Astrocyte of the cerebellum (primary cell): ENCODE results near the gene CAMTA1.

Experiments
- DNase-seq: peaks from one replicate; pipeline ENCODE4 v3.0.0-alpha.2; 2011; ENCODE audit warnings: low read depth
- H3K4me3 ChIP-seq: 2 replicates; pipeline ENCODE4 v1.5.1; 2011; ENCODE audit warnings: mild to moderate bottlenecking, low read depth, low read length, moderate library complexity
- CTCF ChIP-seq: IDR thresholded peaks from 2 replicates; pipeline ENCODE4 v1.5.1; 2012; ENCODE audit warnings: low read length, low read depth, moderate library complexity, mild to moderate bottlenecking; ENCODE audit errors: missing control alignments
- in situ Hi-C: cut with HindIII; loops from 2 replicates; pipeline ENCODE4 v1.10.0; 2017; ENCODE audit warnings: low sequenced_read_pairs

CAMTA1 gene

DNA sequence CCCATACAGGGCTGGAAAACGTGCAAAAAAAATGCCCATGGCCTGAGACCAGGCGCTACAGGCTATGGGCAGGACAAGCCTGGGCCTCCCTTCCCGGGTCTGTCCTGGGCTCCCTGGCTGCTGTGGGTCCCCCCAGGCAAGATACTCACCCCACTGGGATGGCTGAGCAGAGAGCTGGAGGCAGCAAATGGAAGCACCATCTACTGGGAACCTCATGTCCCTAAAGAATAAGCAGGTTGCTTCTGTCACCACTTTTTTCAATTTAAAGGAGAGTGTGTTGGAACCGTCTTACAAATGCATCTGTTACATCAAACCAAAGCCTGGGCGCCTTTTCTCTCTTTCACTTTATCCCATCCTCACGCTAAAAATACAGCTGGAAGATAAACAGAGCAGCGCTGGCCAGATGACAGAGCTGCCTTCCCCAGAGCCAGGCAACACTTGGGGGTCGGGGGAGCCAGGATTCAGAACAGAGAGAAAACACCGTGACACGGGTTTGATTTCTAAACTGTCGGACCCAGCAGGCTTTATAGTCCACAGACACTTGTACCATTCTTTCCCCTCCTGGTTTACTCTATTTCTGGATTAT, 723.8 kb downstream of the CAMTA1 start:
- no peak overlapping the region for H3K4me3 ChIP-seq
- in situ Hi-C loops: no loop called here
- no peak for TF ChIP-seq CTCF
- no peak for DNase-seq

DNA sequence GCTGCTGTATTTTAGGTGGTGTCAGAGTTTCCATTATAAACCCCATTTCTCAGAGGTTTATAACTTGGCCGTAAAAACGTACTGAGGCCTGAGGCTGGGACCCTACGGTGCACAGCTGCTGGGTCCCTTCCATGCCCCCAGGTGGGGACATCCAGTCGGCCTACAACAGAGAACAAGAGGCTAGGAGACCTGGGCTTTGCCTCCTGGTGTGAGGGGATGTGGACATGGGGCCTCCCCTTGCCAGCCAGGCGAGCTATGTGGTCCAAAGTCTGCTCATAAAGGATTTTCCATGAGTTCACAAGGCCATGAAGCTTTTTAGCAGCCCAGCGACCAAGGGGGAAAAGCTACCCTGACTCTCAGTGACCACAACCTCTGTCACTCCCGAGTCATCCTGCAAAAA, 724.3 kb downstream of the CAMTA1 start:
- no peak overlapping the region for H3K4me3 ChIP-seq
- no peak for TF ChIP-seq CTCF
- no peak for DNase-seq
- in situ Hi-C loops: no loop called here

- no peak for TF ChIP-seq CTCF
- no peak for DNase-seq
- in situ Hi-C loops: no loop called here
- H3K4me3 ChIP-seq: no peak overlapping the region
Observed at GRCh38 chr1:7510389-7510931, 725.2 kb downstream of the CAMTA1 start.

- TF ChIP-seq CTCF: no peak
- in situ Hi-C loops: no loop called here
- H3K4me3 ChIP-seq: no peak overlapping the region
- no peak for DNase-seq
Observed at GRCh38 chr1:7511381-7511780, 726.1 kb downstream of the CAMTA1 start.

GRCh38 chr1:7513081-7513480, 727.8 kb downstream of the CAMTA1 start:
- no peak overlapping the region for H3K4me3 ChIP-seq
- TF ChIP-seq CTCF: no peak
- no peak for DNase-seq
- in situ Hi-C loops: no loop called here

DNA sequence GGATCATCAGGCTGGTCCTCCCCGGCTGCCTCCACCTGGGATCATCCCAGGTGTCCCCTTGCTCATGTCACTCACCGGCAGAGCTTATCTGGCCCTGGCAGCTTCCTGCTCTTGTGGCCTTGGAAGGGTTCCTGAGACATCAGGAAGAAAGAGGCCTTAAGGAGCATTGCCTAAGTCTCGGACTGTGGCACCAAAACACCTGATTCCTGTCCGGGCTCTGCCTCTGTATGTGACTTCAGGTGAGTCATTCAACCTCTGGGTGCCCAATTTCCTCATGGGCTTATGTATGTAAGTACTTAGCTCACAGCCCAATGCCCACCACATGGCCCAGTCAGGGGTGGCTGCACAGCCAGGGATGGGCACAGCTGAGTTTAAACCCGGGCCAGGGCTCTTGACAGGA, 729.9 kb downstream of the CAMTA1 start:
- in situ Hi-C loops: no loop called here
- no peak for TF ChIP-seq CTCF
- no peak overlapping the region for H3K4me3 ChIP-seq
- no peak for DNase-seq

DNA sequence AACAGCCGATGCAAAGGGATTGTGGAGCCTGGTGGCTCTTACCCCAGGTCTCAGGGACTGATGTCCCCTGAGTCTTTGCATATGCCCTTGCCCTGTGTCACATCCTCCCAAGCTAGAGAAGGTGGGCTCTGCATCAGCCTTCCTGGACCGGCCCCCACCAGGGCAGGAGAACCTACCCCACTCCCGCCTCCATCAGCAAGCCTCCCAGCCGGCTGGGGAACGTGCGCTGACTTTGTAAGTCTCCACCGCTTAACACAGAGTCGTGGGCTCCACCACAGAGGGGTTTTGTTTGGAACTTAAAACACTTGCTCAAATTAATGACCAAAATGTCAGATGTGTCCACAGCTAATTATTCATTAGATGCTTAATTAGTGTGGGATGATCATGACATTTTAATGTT, 730.6 kb downstream of the CAMTA1 start:
- in situ Hi-C loops: no loop called here
- no peak for TF ChIP-seq CTCF
- no peak for DNase-seq

More for the DNA sequence above, 730.6 kb downstream of the CAMTA1 start:
- H3K4me3 ChIP-seq: no peak overlapping the region
